GM21737 (cell line): Measurements from ENCODE around the gene TAF1A.

ENCODE experiments used
- ATAC-seq: cut with Tn5 transposase; IDR thresholded peaks from one replicate; pipeline ENCODE4 v1.9.1; 2021; ENCODE audit warnings: mild to moderate bottlenecking, moderate library complexity; ENCODE audit not compliant: unreplicated experiment

Gene TAF1A

GRCh38 chr1:222540598-222540995 is 49.1 kb downstream of the TAF1A start:
- no peak for ATAC-seq

GRCh38 chr1:222539951-222540597 is 49.7 kb downstream of the TAF1A start:
- no peak for ATAC-seq

GRCh38 chr1:222535455-222535854 is 54.3 kb downstream of the TAF1A start:
- ATAC-seq: no peak

- ATAC-seq: no peak
Measured at GRCh38 chr1:222530852-222531251, 58.9 kb downstream of the TAF1A start.

GRCh38 chr1:222529916-222530315 is 59.8 kb downstream of the TAF1A start:
- no peak for ATAC-seq

- no peak for ATAC-seq
Measured at GRCh38 chr1:222529181-222529580, 60.6 kb downstream of the TAF1A start.

- no peak for ATAC-seq
Measured at GRCh38 chr1:222525951-222526350, 63.8 kb downstream of the TAF1A start.

GRCh38 chr1:222523852-222524251 is 65.9 kb downstream of the TAF1A start:
- no peak for ATAC-seq

- ATAC-seq: no peak
Measured at GRCh38 chr1:222522105-222522915, 67.4 kb downstream of the TAF1A start.

- no peak for ATAC-seq
Measured at GRCh38 chr1:222521299-222522104, 68.2 kb downstream of the TAF1A start.
